Mesenchymal stem cell (in vitro differentiated cells and primary cell): Measurements from ENCODE around the gene INSRR.

Experiments
- DNase-seq: peaks from one replicate; pipeline ENCODE4 v3.0.0-alpha.2; 2013
- H2AFZ ChIP-seq: one replicate; pipeline ENCODE4 v1.6.1; 2013; ENCODE audit warnings: low read depth, mild to moderate bottlenecking, control low read depth, inconsistent platforms, low read length, moderate library complexity
- H2AK5ac ChIP-seq: 2 replicates; pipeline ENCODE4 v1.6.1; 2013; ENCODE audit warnings: low read length, moderate library complexity, mild to moderate bottlenecking, inconsistent platforms; ENCODE audit not compliant: severe bottlenecking
- H2BK120ac ChIP-seq: one replicate; pipeline ENCODE4 v1.6.1; 2013; ENCODE audit warnings: low read depth, mild to moderate bottlenecking, inconsistent platforms, low read length, moderate library complexity
- H2BK12ac ChIP-seq, 2 experiments: one replicate each; pipeline ENCODE4 v1.6.1; 2013; ENCODE audit warnings: inconsistent platforms in 2 of 2, low read length in 2 of 2, mild to moderate bottlenecking in 2 of 2, moderate library complexity in 2 of 2, control low read depth in 1 of 2
- H2BK15ac ChIP-seq: one replicate; pipeline ENCODE4 v1.6.1; 2013; ENCODE audit warnings: mild to moderate bottlenecking, low read depth, inconsistent platforms; ENCODE audit not compliant: poor library complexity, severe bottlenecking
- H2BK5ac ChIP-seq: 2 replicates; pipeline ENCODE4 v1.6.1; 2013; ENCODE audit warnings: low read depth, mild to moderate bottlenecking, low read length, control low read depth, inconsistent platforms; ENCODE audit not compliant: poor library complexity, severe bottlenecking
- H3K14ac ChIP-seq, 2 experiments: one replicate each; pipeline ENCODE4 v1.6.1; 2013; ENCODE audit warnings: inconsistent platforms in 2 of 2, low read length in 2 of 2, control low read depth in 1 of 2, mild to moderate bottlenecking in 1 of 2, moderate library complexity in 1 of 2
- H3K18ac ChIP-seq, 2 experiments: one replicate each; pipeline ENCODE4 v1.6.1; 2013; ENCODE audit warnings: inconsistent platforms in 2 of 2, low read length in 2 of 2, control low read depth in 1 of 2, low read depth in 1 of 2, mild to moderate bottlenecking in 1 of 2
- H3K23ac ChIP-seq, 2 experiments: one replicate each; pipeline ENCODE4 v1.6.1; 2013; ENCODE audit warnings: inconsistent platforms in 2 of 2, low read length in 2 of 2, mild to moderate bottlenecking in 2 of 2, moderate library complexity in 2 of 2, control low read depth in 1 of 2
- H3K27ac ChIP-seq: 2 replicates; pipeline ENCODE4 v1.5.1; 2013; ENCODE audit warnings: mild to moderate bottlenecking, moderate library complexity, low read length, control low read depth, inconsistent platforms; ENCODE audit not compliant: poor library complexity, severe bottlenecking
- H3K27me3 ChIP-seq, 2 experiments: 2 replicates each; pipeline versions ENCODE4 v1.6.1 to v1.7.0; 2013; ENCODE audit warnings: low read length in 2 of 2, mild to moderate bottlenecking in 2 of 2, moderate library complexity in 2 of 2, control low read depth in 1 of 2, inconsistent platforms in 1 of 2; ENCODE audit not compliant: control insufficient read depth in 1 of 2, insufficient read depth in 1 of 2
- H3K36me3 ChIP-seq, 2 experiments: 2 replicates each; pipeline versions ENCODE4 v1.6.1 to v1.7.0; 2013; ENCODE audit warnings: low read length in 2 of 2, control low read depth in 1 of 2, inconsistent platforms in 1 of 2, low read depth in 1 of 2, mild to moderate bottlenecking in 1 of 2; ENCODE audit not compliant: insufficient read depth in 2 of 2, control insufficient read depth in 1 of 2
- H3K4ac ChIP-seq, 2 experiments: one replicate each; pipeline ENCODE4 v1.6.1; 2013; ENCODE audit warnings: inconsistent platforms in 2 of 2, low read length in 2 of 2, mild to moderate bottlenecking in 2 of 2, moderate library complexity in 2 of 2, control low read depth in 1 of 2, low read depth in 1 of 2
- H3K4me1 ChIP-seq: 2 replicates; pipeline ENCODE4 v1.6.1; 2013; ENCODE audit warnings: low read depth, low read length, control low read depth; ENCODE audit not compliant: control insufficient read depth, insufficient read depth
- H3K4me2 ChIP-seq: 2 replicates; pipeline ENCODE4 v1.6.1; 2013; ENCODE audit warnings: low read length, mild to moderate bottlenecking, inconsistent platforms; ENCODE audit not compliant: poor library complexity, severe bottlenecking
- H3K4me3 ChIP-seq, 2 experiments: 2 replicates each; pipeline versions ENCODE4 v1.5.1 to v1.7.0; 2013; ENCODE audit warnings: low read length in 2 of 2, mild to moderate bottlenecking in 2 of 2, control low read depth in 1 of 2, low read depth in 1 of 2; ENCODE audit not compliant: insufficient read depth in 1 of 2
- H3K79me1 ChIP-seq: replicated peaks from 2 replicates; pipeline ENCODE4 v1.6.1; 2013; ENCODE audit warnings: mild to moderate bottlenecking, control low read depth, low read length, inconsistent platforms; ENCODE audit not compliant: poor library complexity, severe bottlenecking
- H3K9ac ChIP-seq: 2 replicates; pipeline ENCODE4 v1.7.0; 2013; ENCODE audit warnings: mild to moderate bottlenecking, low read length, moderate library complexity
- H3K9me3 ChIP-seq: 2 replicates; pipeline ENCODE4 v1.7.0; 2013; ENCODE audit warnings: mild to moderate bottlenecking, low read length; ENCODE audit not compliant: control insufficient read depth
- H4K8ac ChIP-seq: one replicate; pipeline ENCODE4 v1.6.1; 2013; ENCODE audit warnings: inconsistent platforms, mild to moderate bottlenecking, low read length, moderate library complexity
- H4K91ac ChIP-seq: one replicate; pipeline ENCODE4 v1.6.1; 2013; ENCODE audit warnings: mild to moderate bottlenecking, low read length, inconsistent platforms
- WGBS: methylation state at CpG from one replicate; pipeline ENCODE4 v1.1.7; 2013; ENCODE audit warnings: mixed read lengths; 5-methylcytosine and 5-hydroxymethylcytosine counted together

INSRR gene

DNA sequence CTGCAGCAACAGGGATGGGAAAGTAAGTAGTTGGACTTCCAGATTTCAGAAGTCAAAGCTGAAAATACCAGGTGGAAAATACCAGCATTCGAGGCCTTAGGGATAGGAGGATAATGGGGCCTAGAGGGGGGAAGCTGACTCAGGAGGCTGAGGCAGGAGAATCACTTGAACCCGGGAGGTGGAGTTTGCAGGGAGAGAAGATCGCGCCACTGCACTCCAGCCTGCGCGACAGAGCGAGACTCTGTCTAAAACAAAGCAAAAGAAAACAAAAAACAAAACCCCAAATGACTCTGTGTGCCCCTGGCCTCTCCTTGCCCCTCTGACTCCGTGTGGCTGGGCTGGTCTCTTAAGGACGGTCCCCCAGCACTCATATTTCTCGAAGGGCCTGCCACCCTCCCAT is 45.6 kb downstream of the INSRR start:
- peak overlapping the region in 1 of 2 experiments; percentile 93 for H2BK12ac ChIP-seq
- H2BK15ac ChIP-seq, result no peak overlapping the region
- H3K4ac ChIP-seq, result peak overlapping the region in 1 of 2 experiments; percentile 42
- H3K9me3 ChIP-seq, result no peaks in the 10 kb centered on the region
- no peak overlapping the region for H2BK120ac ChIP-seq
- no peak overlapping the region for H3K27ac ChIP-seq
- H4K8ac ChIP-seq, result peak overlapping the region; percentile 54
- peak overlapping the region in 1 of 2 experiments; percentile 77 for H3K18ac ChIP-seq
- no peak overlapping the region for H2AK5ac ChIP-seq
- H2BK5ac ChIP-seq, result no peak overlapping the region
- H3K9ac ChIP-seq, result peak overlapping the region; percentile 65
- no peak overlapping the region for H3K23ac ChIP-seq
- H4K91ac ChIP-seq, result no peak overlapping the region
- peaks cover 0 to 2% of the 10 kb centered on the region in 2 experiments for H3K36me3 ChIP-seq
- H3K4me3 ChIP-seq, result peak overlapping the region in 1 of 2 experiments; percentile 65
- H3K27me3 ChIP-seq, result peaks cover 12 to 30% of the 10 kb centered on the region in 2 experiments
- peaks cover 20% of the 10 kb centered on the region for H3K4me1 ChIP-seq
- no peak overlapping the region for H3K14ac ChIP-seq
- DNase-seq, result no peak
- 56% methylated on average over 9 of the region's 10 CpGs for WGBS
- H2AFZ ChIP-seq, result no peak overlapping the region
- H3K4me2 ChIP-seq, result no peak overlapping the region
- H3K79me1 ChIP-seq, result no peaks in the 10 kb centered on the region

GRCh38 chr1:156812293-156812990 is 46.5 kb downstream of the INSRR start:
- no peak overlapping the region for H2BK5ac ChIP-seq
- H3K9me3 ChIP-seq, result no peaks in the 10 kb centered on the region
- WGBS, result 97% methylated on average over 10 of the region's 10 CpGs
- H2BK12ac ChIP-seq, result no peak overlapping the region
- peaks cover 0 to 4% of the 10 kb centered on the region in 2 experiments for H3K36me3 ChIP-seq
- H3K79me1 ChIP-seq, result no peaks in the 10 kb centered on the region
- no peak overlapping the region for H3K18ac ChIP-seq
- H3K9ac ChIP-seq, result no peak overlapping the region
- no peak overlapping the region for H3K4me3 ChIP-seq
- H2BK120ac ChIP-seq, result no peak overlapping the region
- H3K14ac ChIP-seq, result no peak overlapping the region
- no peak overlapping the region for H3K27ac ChIP-seq
- no peak overlapping the region for H3K23ac ChIP-seq
- no peak overlapping the region for H3K4ac ChIP-seq
- no peak overlapping the region for H2AFZ ChIP-seq
- peaks cover 20% of the 10 kb centered on the region for H3K4me1 ChIP-seq
- no peak overlapping the region for H4K8ac ChIP-seq
- H3K4me2 ChIP-seq, result no peak overlapping the region
- DNase-seq, result no peak
- H2BK15ac ChIP-seq, result no peak overlapping the region
- no peak overlapping the region for H4K91ac ChIP-seq
- peaks cover 12 to 30% of the 10 kb centered on the region in 2 experiments for H3K27me3 ChIP-seq
- H2AK5ac ChIP-seq, result no peak overlapping the region

- WGBS, result 74% methylated on average over 4 of the region's 4 CpGs
- H3K9ac ChIP-seq, result no peak overlapping the region
Observed at GRCh38 chr1:156811168-156811567, 47.7 kb downstream of the INSRR start.

GRCh38 chr1:156809711-156810366 is 49.1 kb downstream of the INSRR start:
- H2AFZ ChIP-seq, result no peak overlapping the region
- H2BK15ac ChIP-seq, result no peak overlapping the region
- peaks cover 0 to 4% of the 10 kb centered on the region in 2 experiments for H3K36me3 ChIP-seq
- H3K79me1 ChIP-seq, result no peaks in the 10 kb centered on the region
- no peak overlapping the region for H3K4me3 ChIP-seq
- no peak overlapping the region for H3K4ac ChIP-seq
- no peak overlapping the region for H3K18ac ChIP-seq
- H4K91ac ChIP-seq, result no peak overlapping the region
- H3K23ac ChIP-seq, result no peak overlapping the region
- peaks cover 12 to 17% of the 10 kb centered on the region in 2 experiments for H3K27me3 ChIP-seq
- H2BK120ac ChIP-seq, result no peak overlapping the region
- H2AK5ac ChIP-seq, result no peak overlapping the region
- no peak overlapping the region for H2BK5ac ChIP-seq
- H3K27ac ChIP-seq, result no peak overlapping the region
- H3K9me3 ChIP-seq, result no peaks in the 10 kb centered on the region
- H4K8ac ChIP-seq, result no peak overlapping the region
- no peak overlapping the region for H2BK12ac ChIP-seq
- WGBS, result 85% methylated on average over 7 of the region's 7 CpGs
- no peak for DNase-seq
- peaks cover 14% of the 10 kb centered on the region for H3K4me1 ChIP-seq
- no peak overlapping the region for H3K14ac ChIP-seq
- no peak overlapping the region for H3K9ac ChIP-seq
- H3K4me2 ChIP-seq, result no peak overlapping the region

More at GRCh38 chr1:156811168-156811567, 47.7 kb downstream of the INSRR start:
- Histone ChIP-seq H3K79me1 (no peaks in the 10 kb centered on the region), H3K27me3 (peaks cover 12 to 23% of the 10 kb centered on the region in 2 experiments), H2BK5ac (no peak overlapping the region), H2BK12ac (no peak overlapping the region), H4K8ac (no peak overlapping the region), H3K18ac (no peak overlapping the region), H3K27ac (no peak overlapping the region), H3K4me2 (no peak overlapping the region), H3K23ac (no peak overlapping the region), H3K9me3 (no peaks in the 10 kb centered on the region), H3K14ac (no peak overlapping the region), H2AK5ac (no peak overlapping the region), H2BK15ac (no peak overlapping the region), H2AFZ (no peak overlapping the region), H2BK120ac (no peak overlapping the region), H3K4me1 (peaks cover 18% of the 10 kb centered on the region), H3K4me3 (no peak overlapping the region), H3K36me3 (peaks cover 0 to 4% of the 10 kb centered on the region in 2 experiments), H3K4ac (no peak overlapping the region), H4K91ac (no peak overlapping the region)
- DNase-seq, result no peak
